Testis (tissue), 2 donors: Measurements from ENCODE around the gene ENPP4.

Source experiments
- POLR2A ChIP-seq: fragments of 450-650 bp; IDR thresholded peaks from one replicate; pipeline ENCODE4 v1.6.1; 2017; ENCODE audit warnings: antibody characterized with exemption, mild to moderate bottlenecking, moderate library complexity
- TF ChIP-seq, protein P1 (sequence below), 3 experiments: fragments of 450-650 bp in 2 of 3; fragments of 200-600 bp in 1 of 3; sonication (generic) in 1 of 3; IDR thresholded peaks; one replicate each; pipeline ENCODE4 v1.5.1; 2016 to 2019; ENCODE audit warnings: antibody characterized with exemption in 3 of 3, mild to moderate bottlenecking in 2 of 3, moderate library complexity in 1 of 3

DNA sequence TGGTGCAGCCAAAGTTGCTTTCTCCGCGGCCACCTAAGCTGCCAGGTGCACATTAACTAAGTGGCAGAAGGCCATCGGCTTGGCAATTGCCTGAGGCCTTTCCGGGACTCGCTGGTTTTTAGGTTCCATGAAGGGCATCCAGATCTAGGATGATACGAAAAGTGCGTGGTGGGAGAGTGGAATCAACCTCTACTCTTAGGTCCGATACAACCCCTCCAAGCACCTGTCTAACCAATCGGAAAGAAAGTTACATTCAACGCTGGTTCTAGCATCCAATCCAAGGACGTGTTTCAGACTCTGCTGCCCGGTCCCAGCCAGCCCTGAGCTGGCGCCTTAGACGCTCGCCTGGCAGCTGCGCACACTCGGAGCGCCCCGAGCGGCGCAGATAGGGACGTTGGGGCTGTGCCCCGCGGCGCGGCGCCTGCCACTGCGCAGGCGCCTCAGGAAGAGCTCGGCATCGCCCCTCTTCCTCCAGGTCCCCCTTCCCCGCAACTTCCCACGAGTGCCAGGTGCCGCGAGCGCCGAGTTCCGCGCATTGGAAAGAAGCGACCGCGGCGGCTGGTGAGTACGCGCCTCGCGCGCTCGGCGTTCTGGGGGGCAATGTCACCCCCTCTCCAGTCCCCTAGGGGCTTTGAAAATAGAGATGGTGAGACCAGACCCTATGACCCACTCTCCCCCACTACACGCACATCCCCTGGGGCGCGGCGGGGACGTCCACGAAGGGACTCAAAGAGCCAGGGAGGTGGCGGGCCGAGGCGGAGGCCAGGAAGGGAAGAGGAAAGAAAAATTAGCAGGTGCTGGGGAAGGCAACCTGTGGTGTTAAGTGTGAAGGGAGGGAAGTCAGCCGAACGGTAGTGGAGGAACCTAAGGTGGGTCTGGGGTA, at the start of gene ENPP4:
- TF ChIP-seq, protein P1, sequence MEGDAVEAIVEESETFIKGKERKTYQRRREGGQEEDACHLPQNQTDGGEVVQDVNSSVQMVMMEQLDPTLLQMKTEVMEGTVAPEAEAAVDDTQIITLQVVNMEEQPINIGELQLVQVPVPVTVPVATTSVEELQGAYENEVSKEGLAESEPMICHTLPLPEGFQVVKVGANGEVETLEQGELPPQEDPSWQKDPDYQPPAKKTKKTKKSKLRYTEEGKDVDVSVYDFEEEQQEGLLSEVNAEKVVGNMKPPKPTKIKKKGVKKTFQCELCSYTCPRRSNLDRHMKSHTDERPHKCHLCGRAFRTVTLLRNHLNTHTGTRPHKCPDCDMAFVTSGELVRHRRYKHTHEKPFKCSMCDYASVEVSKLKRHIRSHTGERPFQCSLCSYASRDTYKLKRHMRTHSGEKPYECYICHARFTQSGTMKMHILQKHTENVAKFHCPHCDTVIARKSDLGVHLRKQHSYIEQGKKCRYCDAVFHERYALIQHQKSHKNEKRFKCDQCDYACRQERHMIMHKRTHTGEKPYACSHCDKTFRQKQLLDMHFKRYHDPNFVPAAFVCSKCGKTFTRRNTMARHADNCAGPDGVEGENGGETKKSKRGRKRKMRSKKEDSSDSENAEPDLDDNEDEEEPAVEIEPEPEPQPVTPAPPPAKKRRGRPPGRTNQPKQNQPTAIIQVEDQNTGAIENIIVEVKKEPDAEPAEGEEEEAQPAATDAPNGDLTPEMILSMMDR (IDR thresholded peaks at IDR 0.05), result peak in 2 of 3 experiments; percentile 10 to 23
- peak; percentile 45 for TF ChIP-seq POLR2A
